Measurements from ENCODE around the gene MSMP. TPM values are rescaled to one million over a fixed set of nuclear protein-coding genes. Genes with fewer than 3 reads are reported as not detected.

The MSMP gene, protein sequence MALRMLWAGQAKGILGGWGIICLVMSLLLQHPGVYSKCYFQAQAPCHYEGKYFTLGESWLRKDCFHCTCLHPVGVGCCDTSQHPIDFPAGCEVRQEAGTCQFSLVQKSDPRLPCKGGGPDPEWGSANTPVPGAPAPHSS
- 0.61 TPM for polyA plus RNA-seq
- long read RNA-seq, donor 1, result 0 reads
- long read RNA-seq, donor 2, result 0 reads
- long read RNA-seq, donor 3, result 0 reads
- long read RNA-seq, donor 4, result 0 reads
- long read RNA-seq, donor 5, result 0 reads
- long read RNA-seq, donor 6, partial matches to known transcripts, result 9 of 9 reads
- long read RNA-seq, donor 6, other reads (novel, unspliced or antisense), result 0 of 9 reads
- long read RNA-seq, donor 7, result 0 reads
- long read RNA-seq, donor 8, result 0 reads
- long read RNA-seq, donor 9, result 0 reads
- long read RNA-seq, donor 10, result 0 reads
- long read RNA-seq, donor 11, result 0 reads

GRCh38 chr9:35754264-35754663, at the start of gene MSMP:
Gene MSMP (minus strand): TSS chr9:35754276. CDS start chr9:35754129, 147 bp downstream.
- no peak for DNase-seq
- Histone ChIP-seq H3K4me1 (ENCODE audit: control insufficient read depth, insufficient read depth, low read length) (peaks cover 24% of the 10 kb centered on the region), H3K27me3 (ENCODE audit: control insufficient read depth, insufficient read depth, low read length) (no peaks in the 10 kb centered on the region), H3K9me3 (ENCODE audit: control insufficient read depth, low read depth, low read length) (no peaks in the 10 kb centered on the region), H3K27ac (ENCODE audit: low read length) (no peak within 1 kb of the TSS), H3K4me3 (ENCODE audit: low read length) (no peak within 1 kb of the TSS), H3K36me3 (ENCODE audit: control insufficient read depth, insufficient read depth, low read length) (peaks cover 46% of the 10 kb centered on the region)
- no CpG with 5 or more reads among the region's 3 CpGs for WGBS (ENCODE audit: insufficient coverage, low lambda C conversion rate)

- no peak for DNase-seq
- no peak overlapping the region for H3K4me3 ChIP-seq (ENCODE audit: low read length)
- no peaks in the 10 kb centered on the region for H3K9me3 ChIP-seq (ENCODE audit: control insufficient read depth, low read depth, low read length)
- H3K4me1 ChIP-seq (ENCODE audit: control insufficient read depth, insufficient read depth, low read length), result no peaks in the 10 kb centered on the region
- no peaks in the 10 kb centered on the region for H3K27me3 ChIP-seq (ENCODE audit: control insufficient read depth, insufficient read depth, low read length)
- H3K27ac ChIP-seq (ENCODE audit: low read length), result no peak overlapping the region
- WGBS (ENCODE audit: insufficient coverage, low lambda C conversion rate), result no CpG with 5 or more reads among the region's 13 CpGs
- peaks cover 54% of the 10 kb centered on the region for H3K36me3 ChIP-seq (ENCODE audit: control insufficient read depth, insufficient read depth, low read length)
Observed at GRCh38 chr9:35801328-35802128, 47.5 kb upstream of the MSMP start.

GRCh38 chr9:35800530-35800929, 46.5 kb upstream of the MSMP start:
- H3K4me3 ChIP-seq (ENCODE audit: low read length), result no peak overlapping the region
- H3K27me3 ChIP-seq (ENCODE audit: control insufficient read depth, insufficient read depth, low read length), result no peaks in the 10 kb centered on the region
- peaks cover 44% of the 10 kb centered on the region for H3K36me3 ChIP-seq (ENCODE audit: control insufficient read depth, insufficient read depth, low read length)
- H3K9me3 ChIP-seq (ENCODE audit: control insufficient read depth, low read depth, low read length), result no peaks in the 10 kb centered on the region
- H3K4me1 ChIP-seq (ENCODE audit: control insufficient read depth, insufficient read depth, low read length), result no peaks in the 10 kb centered on the region
- no peak overlapping the region for H3K27ac ChIP-seq (ENCODE audit: low read length)
- DNase-seq, result no peak
- no CpG with 5 or more reads among the region's 7 CpGs for WGBS (ENCODE audit: insufficient coverage, low lambda C conversion rate)

- Histone ChIP-seq H3K4me1 (ENCODE audit: control insufficient read depth, insufficient read depth, low read length) (no peaks in the 10 kb centered on the region), H3K9me3 (ENCODE audit: control insufficient read depth, low read depth, low read length) (no peaks in the 10 kb centered on the region), H3K27me3 (ENCODE audit: control insufficient read depth, insufficient read depth, low read length) (no peaks in the 10 kb centered on the region), H3K27ac (ENCODE audit: low read length) (no peak overlapping the region), H3K36me3 (ENCODE audit: control insufficient read depth, insufficient read depth, low read length) (peaks cover 35% of the 10 kb centered on the region), H3K4me3 (ENCODE audit: low read length) (no peak overlapping the region)
- peak in 1 of 2 donors; percentile 9 for DNase-seq
- WGBS (ENCODE audit: insufficient coverage, low lambda C conversion rate), result no CpG with 5 or more reads among the region's 4 CpGs
Observed at GRCh38 chr9:35798658-35799374, 44.7 kb upstream of the MSMP start.

GRCh38 chr9:35797311-35798109, 43.4 kb upstream of the MSMP start:
- no peak overlapping the region for H3K4me3 ChIP-seq (ENCODE audit: low read length)
- WGBS (ENCODE audit: insufficient coverage, low lambda C conversion rate), result 88% methylated on average over 2 of the region's 6 CpGs
- DNase-seq, result no peak
- no peaks in the 10 kb centered on the region for H3K27me3 ChIP-seq (ENCODE audit: control insufficient read depth, insufficient read depth, low read length)
- H3K4me1 ChIP-seq (ENCODE audit: control insufficient read depth, insufficient read depth, low read length), result no peaks in the 10 kb centered on the region
- H3K36me3 ChIP-seq (ENCODE audit: control insufficient read depth, insufficient read depth, low read length), result peaks cover 32% of the 10 kb centered on the region
- no peak overlapping the region for H3K27ac ChIP-seq (ENCODE audit: low read length)
- no peaks in the 10 kb centered on the region for H3K9me3 ChIP-seq (ENCODE audit: control insufficient read depth, low read depth, low read length)

DNA sequence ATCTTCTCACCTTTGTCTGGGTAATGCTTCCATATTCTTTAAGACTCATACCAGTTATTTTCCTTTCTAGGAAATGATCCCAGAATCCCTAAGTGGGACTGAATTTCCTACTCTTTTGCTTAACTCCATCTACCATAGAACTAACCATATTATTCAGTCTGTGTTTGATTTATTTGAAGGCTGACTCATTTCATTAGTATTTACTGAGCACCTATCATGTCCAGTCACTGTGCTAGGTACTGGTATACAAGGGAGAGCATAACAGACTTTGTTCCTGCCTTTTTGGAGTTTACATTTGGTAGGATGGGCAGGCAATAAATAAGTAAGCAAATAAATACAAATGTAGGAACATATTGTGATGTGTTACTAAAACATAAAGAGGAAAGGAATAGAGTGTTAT, 41.6 kb upstream of the MSMP start:
- Histone ChIP-seq H3K27me3 (ENCODE audit: control insufficient read depth, insufficient read depth, low read length) (no peaks in the 10 kb centered on the region), H3K36me3 (ENCODE audit: control insufficient read depth, insufficient read depth, low read length) (peaks cover 16% of the 10 kb centered on the region), H3K4me3 (ENCODE audit: low read length) (no peak overlapping the region), H3K27ac (ENCODE audit: low read length) (no peak overlapping the region), H3K4me1 (ENCODE audit: control insufficient read depth, insufficient read depth, low read length) (peaks cover 3% of the 10 kb centered on the region), H3K9me3 (ENCODE audit: control insufficient read depth, low read depth, low read length) (no peaks in the 10 kb centered on the region)
- DNase-seq, result no peak

DNA sequence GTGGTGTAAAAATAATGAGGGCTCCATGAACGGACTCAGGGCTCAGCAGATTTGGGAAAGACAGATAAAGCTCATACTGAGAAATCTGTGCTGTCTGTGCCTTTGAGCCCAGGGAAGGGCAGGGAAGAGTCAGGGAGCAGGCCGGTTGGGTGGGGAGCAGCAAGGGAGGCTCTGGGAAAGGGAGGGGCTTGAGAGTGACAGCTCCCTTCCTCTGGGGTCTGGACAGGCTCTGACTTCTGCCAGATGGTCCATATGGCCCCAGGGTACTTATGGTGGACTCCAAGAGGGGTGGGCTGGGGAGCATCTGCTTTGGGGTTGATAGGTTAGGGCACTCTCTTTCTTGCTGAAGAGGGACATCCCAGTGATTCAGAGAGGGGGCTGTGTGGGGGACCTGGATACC, 39.4 kb upstream of the MSMP start:
- no peaks in the 10 kb centered on the region for H3K27me3 ChIP-seq (ENCODE audit: control insufficient read depth, insufficient read depth, low read length)
- H3K9me3 ChIP-seq (ENCODE audit: control insufficient read depth, low read depth, low read length), result no peaks in the 10 kb centered on the region
- no peak for DNase-seq
- WGBS (ENCODE audit: insufficient coverage, low lambda C conversion rate), result no CpG with 5 or more reads among the region's 2 CpGs
- H3K27ac ChIP-seq (ENCODE audit: low read length), result no peak overlapping the region
- peaks cover 7% of the 10 kb centered on the region for H3K4me1 ChIP-seq (ENCODE audit: control insufficient read depth, insufficient read depth, low read length)
- H3K4me3 ChIP-seq (ENCODE audit: low read length), result no peak overlapping the region
- peaks cover 5% of the 10 kb centered on the region for H3K36me3 ChIP-seq (ENCODE audit: control insufficient read depth, insufficient read depth, low read length)

DNA sequence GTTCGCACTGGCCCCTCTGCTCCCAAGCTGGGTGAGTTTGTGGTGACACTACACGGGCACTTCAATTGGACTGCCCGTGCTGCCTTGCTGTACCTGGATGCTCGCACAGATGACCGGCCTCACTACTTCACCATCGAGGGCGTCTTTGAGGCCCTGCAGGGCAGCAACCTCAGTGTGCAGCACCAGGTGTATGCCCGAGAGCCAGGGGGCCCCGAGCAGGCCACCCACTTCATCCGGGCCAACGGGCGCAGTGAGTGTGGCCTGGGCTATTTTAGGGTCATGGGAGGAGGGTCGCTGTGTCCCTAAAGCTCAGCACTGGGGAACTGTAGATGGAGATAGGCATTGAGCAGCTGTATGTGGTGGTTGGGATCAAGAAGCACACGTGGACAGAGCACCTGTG, 38.8 kb upstream of the MSMP start:
- no CpG with 5 or more reads among the region's 14 CpGs for WGBS (ENCODE audit: insufficient coverage, low lambda C conversion rate)
- H3K27ac ChIP-seq (ENCODE audit: low read length), result no peak overlapping the region
- DNase-seq, result no peak
- peaks cover 7% of the 10 kb centered on the region for H3K4me1 ChIP-seq (ENCODE audit: control insufficient read depth, insufficient read depth, low read length)
- H3K27me3 ChIP-seq (ENCODE audit: control insufficient read depth, insufficient read depth, low read length), result no peaks in the 10 kb centered on the region
- H3K4me3 ChIP-seq (ENCODE audit: low read length), result no peak overlapping the region
- no peaks in the 10 kb centered on the region for H3K9me3 ChIP-seq (ENCODE audit: control insufficient read depth, low read depth, low read length)
- H3K36me3 ChIP-seq (ENCODE audit: control insufficient read depth, insufficient read depth, low read length), result peaks cover 5% of the 10 kb centered on the region

DNA sequence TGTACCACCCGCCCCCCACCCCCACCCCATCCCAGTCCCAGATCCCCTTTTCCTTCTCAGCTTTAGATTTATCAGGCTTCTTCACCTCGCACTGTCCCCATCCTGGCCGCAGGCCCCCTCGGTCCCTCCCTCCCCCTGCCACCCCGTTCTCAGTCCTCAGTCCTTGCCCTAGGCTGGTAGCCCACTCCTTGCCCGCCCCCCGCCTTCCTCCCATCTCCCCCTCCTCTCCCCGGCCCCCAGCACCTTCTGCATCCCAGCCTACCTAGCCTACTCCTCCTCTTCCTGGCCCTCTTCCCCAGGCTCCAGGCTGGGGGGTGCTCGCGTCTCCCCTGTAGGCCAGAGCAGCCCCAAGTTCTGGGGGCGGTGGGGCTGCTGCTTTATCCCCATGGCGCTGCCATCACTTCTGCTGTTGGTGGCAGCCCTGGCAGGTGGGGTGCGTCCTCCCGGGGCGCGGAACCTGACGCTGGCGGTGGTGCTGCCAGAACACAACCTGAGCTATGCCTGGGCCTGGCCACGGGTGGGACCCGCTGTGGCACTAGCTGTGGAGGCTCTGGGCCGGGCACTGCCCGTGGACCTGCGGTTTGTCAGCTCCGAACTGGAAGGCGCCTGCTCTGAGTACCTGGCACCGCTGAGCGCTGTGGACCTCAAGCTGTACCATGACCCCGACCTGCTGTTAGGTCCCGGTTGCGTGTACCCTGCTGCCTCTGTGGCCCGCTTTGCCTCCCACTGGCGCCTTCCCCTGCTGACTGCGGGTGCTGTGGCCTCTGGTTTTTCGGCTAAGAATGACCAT, 38.1 kb upstream of the MSMP start:
- no CpG with 5 or more reads among the region's 34 CpGs for WGBS (ENCODE audit: insufficient coverage, low lambda C conversion rate)
- peak overlapping the region; percentile 42 for H3K4me3 ChIP-seq (ENCODE audit: low read length)

More for the DNA sequence above, 38.1 kb upstream of the MSMP start:
- no peaks in the 10 kb centered on the region for H3K27me3 ChIP-seq (ENCODE audit: control insufficient read depth, insufficient read depth, low read length)
- no peaks in the 10 kb centered on the region for H3K9me3 ChIP-seq (ENCODE audit: control insufficient read depth, low read depth, low read length)
- no peak for DNase-seq
- H3K36me3 ChIP-seq (ENCODE audit: control insufficient read depth, insufficient read depth, low read length), result peaks cover 7% of the 10 kb centered on the region
- no peak overlapping the region for H3K27ac ChIP-seq (ENCODE audit: low read length)
- peaks cover 7% of the 10 kb centered on the region for H3K4me1 ChIP-seq (ENCODE audit: control insufficient read depth, insufficient read depth, low read length)

Measured in large intestine (tissue), 12 donors.